Stomach (tissue), 9 donors: Measurements from ENCODE around the gene FRMD4B. TPM values are rescaled to one million over a fixed set of nuclear protein-coding genes. Genes with fewer than 3 reads are reported as not detected.

Source experiments
- DNase-seq, 2 donors: peaks; one replicate each; pipeline versions ENCODE4 v3.0.0 to v3.0.0-alpha.2; 2013 to 2019
- H3K27ac ChIP-seq, 5 donors: fragments of 200-600 bp in 4 of 5; sonication (generic) in 4 of 5; one replicate each; pipeline ENCODE4 v1.5.1; 2013 to 2019; ENCODE audit warnings: mild to moderate bottlenecking in 1 of 5, moderate library complexity in 1 of 5
- H3K27me3 ChIP-seq, 3 donors: fragments of 200-600 bp; sonication (generic); one replicate each; pipeline ENCODE4 v1.5.1; 2017 to 2019; ENCODE audit warnings: mixed run types in 1 of 3
- H3K36me3 ChIP-seq, 4 donors: fragments of 200-600 bp; sonication (generic); 1 replicate in 3 of 4; 2 replicates in 1 of 4; pipeline ENCODE4 v1.5.1; 2016 to 2019
- H3K4me1 ChIP-seq, 4 donors: fragments of 200-600 bp; sonication (generic); one replicate each; pipeline ENCODE4 v1.5.1; 2016 to 2019
- H3K4me3 ChIP-seq, 4 donors: fragments of 200-600 bp; sonication (generic) in 3 of 4; one replicate each; pipeline ENCODE4 v1.5.1; 2016 to 2019; ENCODE audit warnings: mild to moderate bottlenecking in 1 of 4
- H3K9me3 ChIP-seq, 4 donors: fragments of 200-600 bp; sonication (generic); one replicate each; pipeline ENCODE4 v1.5.1; 2016 to 2019
- CTCF ChIP-seq, 7 experiments: fragments of 450-650 bp in 4 of 7; fragments of 200-600 bp in 3 of 7; sonication (generic) in 3 of 7; IDR thresholded peaks; one replicate each; pipeline ENCODE4 v1.5.1; 2016 to 2019; ENCODE audit warnings: antibody characterized with exemption in 7 of 7, control low read depth in 2 of 7, mild to moderate bottlenecking in 1 of 7
- EP300 ChIP-seq: sonication (generic); formaldehyde crosslinking; IDR thresholded peaks from one replicate; pipeline ENCODE4 v1.6.1; 2017; ENCODE audit warnings: antibody characterized with exemption
- POLR2A ChIP-seq, 4 donors: fragments of 450-650 bp; IDR thresholded peaks; one replicate each; pipeline ENCODE4 v1.6.1; 2016; ENCODE audit warnings: antibody characterized with exemption in 4 of 4, control low read depth in 2 of 4, mild to moderate bottlenecking in 1 of 4, moderate library complexity in 1 of 4
- POLR2AphosphoS5 ChIP-seq, 3 donors: sonication (generic); formaldehyde crosslinking; IDR thresholded peaks; one replicate each; pipeline ENCODE4 v1.6.1; 2016; ENCODE audit warnings: antibody characterized with exemption in 3 of 3
- WGBS, 5 donors: extraction: QIAGEN DNeasy Blood & Tissue Kit in 3 of 5; methylation state at CpG; one replicate each; pipeline versions ENCODE4 v1.1.5 to v1.1.7; 2013 to 2018; 5-methylcytosine and 5-hydroxymethylcytosine counted together
- intact Hi-C: fragments of 100-400 bp; cut with DNase I; formaldehyde crosslinking; loops from one replicate; pipeline ENCODE4 v1.15.1; 2023; ENCODE audit warnings: low total_unique reads
- polyA plus RNA-seq, 3 donors: library from polyadenylated mRNA; stranded (reverse); fragments of 200-250 nt; gene quantifications; one replicate each; pipeline ENCODE4 v1.2.3, GENCODE V29; 2013
- total RNA-seq, 5 donors: library from RNA; depleted of rRNA; stranded (reverse); fragments of >200 nt; gene quantifications; one replicate each; pipeline versions ENCODE4 v1.1.0 to v1.2.3, GENCODE V29; 2014 to 2016
- donor health status: healthy with polysubstance abuse.
- donor health status: Bipolar disorder and iron deficiency.
- donor health status: healthy.

The FRMD4B gene
- total and polyA plus RNA-seq, 8 donors, result 5.2 to 35.6 (median 21.0) TPM

- Histone ChIP-seq H3K36me3 (peaks cover 13 to 84% (median 65%) of the 10 kb centered on the region in 4 donors), H3K27me3 (no peaks in the 10 kb centered on the region), H3K27ac (peak overlapping the region in 1 of 5 donors; percentile 10), H3K4me3 (no peak overlapping the region), H3K9me3 (no peaks in the 10 kb centered on the region), H3K4me1 (peaks cover 0 to 24% (median 0%) of the 10 kb centered on the region in 4 donors)
- intact Hi-C loops, result no loop called here
- no peak for DNase-seq
- TF ChIP-seq POLR2AphosphoS5 (IDR thresholded peaks at IDR 0.05), result no peak
- no peak for TF ChIP-seq POLR2A (IDR thresholded peaks at IDR 0.05)
- no peak for TF ChIP-seq CTCF (IDR thresholded peaks at IDR 0.05)
- 69 to 77% (median 72%) methylated on average over 7 of the region's 7 CpGs for WGBS, 5 donors
Measured at GRCh38 chr3:69194431-69195165, 191.3 kb downstream of the FRMD4B start.

DNA sequence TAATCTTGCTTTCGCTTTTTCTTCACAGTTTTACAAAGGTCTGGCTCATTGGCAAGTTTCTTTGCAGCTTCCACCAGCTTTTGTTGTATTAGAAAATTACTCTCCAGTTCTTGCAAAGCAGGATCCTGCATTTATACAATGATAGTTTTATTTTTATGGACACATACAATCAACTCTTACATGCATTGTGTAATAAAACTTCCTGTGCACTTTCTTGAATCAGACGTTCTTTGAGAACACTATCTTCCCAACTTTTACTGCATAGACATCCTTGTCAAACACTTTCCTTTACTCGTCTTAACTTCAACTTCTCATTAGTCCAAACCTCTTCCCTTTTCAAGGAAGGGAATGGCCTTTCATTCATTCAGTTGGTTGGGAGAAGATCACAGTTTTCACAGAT, 192.1 kb downstream of the FRMD4B start:
- 66 to 81% (median 78%) methylated on average over 3 of the region's 3 CpGs for WGBS, 5 donors
- H3K36me3 ChIP-seq, result peaks cover 13 to 92% (median 71%) of the 10 kb centered on the region in 4 donors

GRCh38 chr3:69191516-69191915, 194.4 kb downstream of the FRMD4B start:
- H3K4me1 ChIP-seq, result no peaks in the 10 kb centered on the region
- H3K27ac ChIP-seq, result no peak overlapping the region
- intact Hi-C loops, result no loop called here
- H3K27me3 ChIP-seq, result no peaks in the 10 kb centered on the region
- H3K36me3 ChIP-seq, result peaks cover 13 to 97% (median 80%) of the 10 kb centered on the region in 4 donors
- TF ChIP-seq POLR2AphosphoS5 (IDR thresholded peaks at IDR 0.05), result no peak
- TF ChIP-seq POLR2A (IDR thresholded peaks at IDR 0.05), result no peak
- TF ChIP-seq CTCF (IDR thresholded peaks at IDR 0.05), result no peak
- no peak for TF ChIP-seq EP300
- no peak overlapping the region for H3K4me3 ChIP-seq
- no peak for DNase-seq
- no peaks in the 10 kb centered on the region for H3K9me3 ChIP-seq

More for the DNA sequence above, 192.1 kb downstream of the FRMD4B start:
- intact Hi-C loops, result no loop called here
- DNase-seq, result no peak
- Histone ChIP-seq H3K27ac (no peak overlapping the region), H3K4me1 (peaks cover 0 to 16% (median 0%) of the 10 kb centered on the region in 4 donors), H3K9me3 (no peaks in the 10 kb centered on the region), H3K27me3 (no peaks in the 10 kb centered on the region), H3K4me3 (no peak overlapping the region)
- TF ChIP-seq CTCF (IDR thresholded peaks at IDR 0.05), result no peak
- TF ChIP-seq POLR2AphosphoS5 (IDR thresholded peaks at IDR 0.05), result no peak
- no peak for TF ChIP-seq EP300
- TF ChIP-seq POLR2A (IDR thresholded peaks at IDR 0.05), result no peak

- intact Hi-C loops, result no loop called here
- Histone ChIP-seq H3K36me3 (peaks cover 13 to 97% (median 84%) of the 10 kb centered on the region in 4 donors), H3K27ac (no peak overlapping the region), H3K9me3 (no peaks in the 10 kb centered on the region), H3K4me1 (no peaks in the 10 kb centered on the region), H3K27me3 (no peaks in the 10 kb centered on the region), H3K4me3 (no peak overlapping the region)
- 80 to 92% (median 89%) methylated on average over 4 of the region's 4 CpGs for WGBS, 5 donors
- no peak for DNase-seq
- TF ChIP-seq POLR2A (IDR thresholded peaks at IDR 0.05) (no peak), POLR2AphosphoS5 (IDR thresholded peaks at IDR 0.05) (no peak), CTCF (IDR thresholded peaks at IDR 0.05) (no peak), EP300 (no peak)
Measured at GRCh38 chr3:69189487-69189886, 196.4 kb downstream of the FRMD4B start.
